H1 (cell line): ENCODE results near the gene DNER. TPM values are rescaled to one million over a fixed set of nuclear protein-coding genes. Genes with fewer than 3 reads are reported as not detected.

Source experiments
- FOSL1 ChIP-seq: IDR thresholded peaks from 2 replicates; pipeline ENCODE4 v1.6.1; 2011; ENCODE audit warnings: mild to moderate bottlenecking, low read depth, low read length, moderate library complexity; ENCODE audit not compliant: insufficient read depth
- POLR2AphosphoS5 ChIP-seq: IDR thresholded peaks from 2 replicates; pipeline ENCODE4 v1.6.1; 2011; ENCODE audit warnings: low read depth, low read length
- TCF12 ChIP-seq: IDR thresholded peaks from 2 replicates; pipeline ENCODE4 v1.6.1; 2011; ENCODE audit warnings: low read depth, mild to moderate bottlenecking, low read length
- YY1 ChIP-seq: IDR thresholded peaks from 2 replicates; pipeline ENCODE4 v1.6.1; 2011; ENCODE audit warnings: low read depth, mild to moderate bottlenecking, low read length
- polyA plus RNA-seq, 7 experiments: library from polyadenylated mRNA; depleted of rRNA in 3 of 7; stranded (reverse) in 5 of 7; unstranded in 2 of 7; fragments of >200 nt in 5 of 7; fragments of 200-250 nt in 2 of 7; gene quantifications; 1 replicate in 5 of 7; 2 replicates in 1 of 7; 4 replicates in 1 of 7; pipeline versions ENCODE4 v1.2.1 to v1.2.3, GENCODE V29; 2011 to 2013; ENCODE audit warnings: missing spikeins in 2 of 7, mixed read lengths in 2 of 7
- total RNA-seq: library from RNA; stranded (reverse); fragmentation: NEBNext Ultra II Directional; extraction: Animal tissue kit (Norgen Biotek cat#: 25700); gene quantifications from 2 replicates; pipeline ENCODE4 v1.2.1, GENCODE V29; 2021
- TF ChIP-seq, protein P1 (sequence below): IDR thresholded peaks from 2 replicates; pipeline ENCODE4 v1.6.1; 2012; ENCODE audit warnings: low read length, inconsistent platforms

The DNER gene
- total and polyA plus RNA-seq, 2 of the 8 experiments (the other 6 are each of a cell fraction or from before 2014, with no cell fraction given) = 6.8 to 16.3 TPM

DNA sequence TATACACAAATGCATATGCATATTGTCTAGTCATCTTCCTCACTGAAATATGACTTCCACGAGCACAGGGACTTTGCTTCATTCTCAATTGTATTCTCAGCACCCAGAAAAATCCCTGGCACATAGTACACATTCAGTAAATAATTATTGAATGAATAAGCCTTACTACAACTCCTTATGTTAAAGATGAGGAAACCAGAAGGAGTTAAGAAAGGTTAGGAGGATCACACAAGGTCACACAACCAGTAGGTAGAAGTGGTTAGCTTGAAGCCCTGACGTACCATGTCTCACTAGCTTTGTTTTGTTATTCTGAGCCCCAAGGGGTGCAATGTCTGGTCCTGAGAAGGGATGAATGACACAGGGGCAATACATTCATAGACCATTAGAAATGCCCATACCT is 222.3 kb downstream of the DNER start (continued):
- TF ChIP-seq TCF12 (no peak), FOSL1 (no peak), POLR2AphosphoS5 (no peak), YY1 (no peak)
- TF ChIP-seq, protein P1, sequence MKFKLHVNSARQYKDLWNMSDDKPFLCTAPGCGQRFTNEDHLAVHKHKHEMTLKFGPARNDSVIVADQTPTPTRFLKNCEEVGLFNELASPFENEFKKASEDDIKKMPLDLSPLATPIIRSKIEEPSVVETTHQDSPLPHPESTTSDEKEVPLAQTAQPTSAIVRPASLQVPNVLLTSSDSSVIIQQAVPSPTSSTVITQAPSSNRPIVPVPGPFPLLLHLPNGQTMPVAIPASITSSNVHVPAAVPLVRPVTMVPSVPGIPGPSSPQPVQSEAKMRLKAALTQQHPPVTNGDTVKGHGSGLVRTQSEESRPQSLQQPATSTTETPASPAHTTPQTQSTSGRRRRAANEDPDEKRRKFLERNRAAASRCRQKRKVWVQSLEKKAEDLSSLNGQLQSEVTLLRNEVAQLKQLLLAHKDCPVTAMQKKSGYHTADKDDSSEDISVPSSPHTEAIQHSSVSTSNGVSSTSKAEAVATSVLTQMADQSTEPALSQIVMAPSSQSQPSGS = no peak
